HEK293 (cell line): Measurements from ENCODE around the gene ELAPOR2.

Experiments used
- CTCF ChIA-PET: fragments of 350-600 bp; formaldehyde crosslinking; extraction: SDS; loops from one replicate; lab custom pipeline; 2021; ENCODE audit warnings: antibody characterized with exemption; lab: Yijun Ruan, JAX
- POLR2A ChIA-PET: fragments of 300-600 bp; formaldehyde crosslinking; extraction: SDS; loops from one replicate; lab custom pipeline; 2020; ENCODE audit warnings: antibody characterized with exemption, inconsistent platforms; lab: Yijun Ruan, JAX
- H3K27ac ChIP-seq: fragments of 200-500 bp; sonication (Bioruptor generic); 2 replicates; pipeline ENCODE4 v1.5.1; 2014; ENCODE audit warnings: low read depth, low read length, control low read depth, inconsistent platforms; ENCODE audit errors: extremely low read depth
- H3K36me3 ChIP-seq, 2 experiments: fragments of 200-500 bp in 1 of 2; sonication (Bioruptor generic) in 1 of 2; 1 replicate in 1 of 2; 2 replicates in 1 of 2; pipeline ENCODE4 v1.5.1; 2014 to 2017; ENCODE audit warnings: inconsistent platforms in 2 of 2, low read length in 2 of 2; ENCODE audit not compliant: control insufficient read depth in 2 of 2, insufficient read depth in 1 of 2
- H3K4me1 ChIP-seq: fragments of 200-500 bp; sonication (Bioruptor generic); 2 replicates; pipeline ENCODE4 v1.5.1; 2014; ENCODE audit warnings: mild to moderate bottlenecking, low read length, inconsistent platforms; ENCODE audit not compliant: control insufficient read depth, insufficient read depth
- H3K4me3 ChIP-seq: 2 replicates; pipeline ENCODE4 v1.5.1; 2011; ENCODE audit warnings: low read depth, mild to moderate bottlenecking, control low read depth, low read length, moderate library complexity
- H3K9me3 ChIP-seq: fragments of 200-500 bp; sonication (Bioruptor generic); 2 replicates; pipeline ENCODE4 v1.5.1; 2014; ENCODE audit warnings: low read depth, low read length, inconsistent platforms; ENCODE audit not compliant: control insufficient read depth, insufficient read depth
- ELK4 ChIP-seq: IDR thresholded peaks from 2 replicates; pipeline ENCODE4 v1.6.1; 2011; ENCODE audit warnings: mild to moderate bottlenecking, low read depth, low read length, borderline replicate concordance
- HOXC10 ChIP-seq: sonication (generic); formaldehyde crosslinking; IDR thresholded peaks from 2 replicates; pipeline ENCODE4 v1.8.1; 2023; ENCODE audit warnings: mild to moderate bottlenecking, missing genetic modification reagents
- KLF17 ChIP-seq: fragments of 450-650 bp; formaldehyde crosslinking; IDR thresholded peaks from 2 replicates; pipeline ENCODE4 v1.5.1; 2016; ENCODE audit warnings: missing biosample characterization, missing genetic modification characterization
- OVOL3 ChIP-seq: fragments of 450-650 bp; formaldehyde crosslinking; IDR thresholded peaks from 2 replicates; pipeline ENCODE4 v1.5.1; 2016; ENCODE audit warnings: missing biosample characterization, missing genetic modification characterization
- SCRT1 ChIP-seq: fragments of 450-650 bp; formaldehyde crosslinking; IDR thresholded peaks from 2 replicates; pipeline ENCODE4 v1.5.1; 2016; ENCODE audit warnings: missing biosample characterization, missing genetic modification characterization, borderline replicate concordance
- SETDB1 ChIP-seq: IDR thresholded peaks from one replicate; pipeline ENCODE4 v1.6.1; 2017; ENCODE audit warnings: mild to moderate bottlenecking, low read length, moderate library complexity, mixed read lengths; ENCODE audit not compliant: insufficient read length
- TCF7L2 ChIP-seq: IDR thresholded peaks from 2 replicates; pipeline ENCODE4 v1.6.1; 2011; ENCODE audit warnings: low read depth, mild to moderate bottlenecking, inconsistent platforms, low read length, moderate library complexity, borderline replicate concordance
- ZFP41 ChIP-seq: fragments of 450-650 bp; formaldehyde crosslinking; IDR thresholded peaks from 2 replicates; pipeline ENCODE4 v1.5.1; 2016; ENCODE audit warnings: missing biosample characterization, missing genetic modification characterization, borderline replicate concordance
- ZNF133 ChIP-seq: fragments of 450-650 bp; formaldehyde crosslinking; IDR thresholded peaks from 2 replicates; pipeline ENCODE4 v1.5.1; 2016; ENCODE audit warnings: missing biosample characterization, missing genetic modification characterization
- ZNF184 ChIP-seq: fragments of 450-650 bp; IDR thresholded peaks from 2 replicates; pipeline ENCODE4 v1.5.1; 2018; ENCODE audit warnings: missing biosample characterization, mild to moderate bottlenecking, missing genetic modification characterization
- ZNF221 ChIP-seq: fragments of 450-650 bp; formaldehyde crosslinking; IDR thresholded peaks from 2 replicates; pipeline ENCODE4 v1.5.1; 2017; ENCODE audit warnings: missing biosample characterization, missing genetic modification characterization, borderline replicate concordance
- ZNF26 ChIP-seq: fragments of 450-650 bp; formaldehyde crosslinking; IDR thresholded peaks from 2 replicates; pipeline ENCODE4 v1.5.1; 2016; ENCODE audit warnings: missing biosample characterization, missing genetic modification characterization
- ZNF335 ChIP-seq: fragments of 450-650 bp; formaldehyde crosslinking; conservative IDR thresholded peaks from 2 replicates; pipeline ENCODE4 v1.5.1; 2016; ENCODE audit warnings: missing biosample characterization, missing genetic modification characterization
- ZNF37A ChIP-seq: fragments of 450-650 bp; IDR thresholded peaks from 2 replicates; pipeline ENCODE4 v1.5.1; 2018; ENCODE audit warnings: missing biosample characterization, missing genetic modification characterization
- ZNF473 ChIP-seq: fragments of 450-650 bp; formaldehyde crosslinking; IDR thresholded peaks from 2 replicates; pipeline ENCODE4 v1.5.1; 2017; ENCODE audit warnings: missing biosample characterization, missing genetic modification characterization
- ZNF560 ChIP-seq: fragments of 450-650 bp; formaldehyde crosslinking; IDR thresholded peaks from 2 replicates; pipeline ENCODE4 v1.5.1; 2017; ENCODE audit warnings: missing biosample characterization, missing genetic modification characterization, borderline replicate concordance
- ZNF621 ChIP-seq: fragments of 450-650 bp; formaldehyde crosslinking; IDR thresholded peaks from 2 replicates; pipeline ENCODE4 v1.5.1; 2017; ENCODE audit warnings: missing biosample characterization, missing genetic modification characterization
- ZNF623 ChIP-seq: fragments of 450-650 bp; formaldehyde crosslinking; IDR thresholded peaks from 2 replicates; pipeline ENCODE4 v1.5.1; 2016; ENCODE audit warnings: missing biosample characterization, missing genetic modification characterization
- ZNF624 ChIP-seq: fragments of 450-650 bp; formaldehyde crosslinking; IDR thresholded peaks from 2 replicates; pipeline ENCODE4 v1.5.1; 2017; ENCODE audit warnings: missing biosample characterization, missing genetic modification characterization
- ZNF677 ChIP-seq: fragments of 450-650 bp; IDR thresholded peaks from 2 replicates; pipeline ENCODE4 v1.5.0; 2018; ENCODE audit warnings: missing biosample characterization, mild to moderate bottlenecking, missing genetic modification characterization, moderate library complexity
- ZNF747 ChIP-seq: fragments of 450-650 bp; formaldehyde crosslinking; IDR thresholded peaks from 2 replicates; pipeline ENCODE4 v1.5.1; 2016; ENCODE audit warnings: missing biosample characterization, missing genetic modification characterization
- TF ChIP-seq, protein P1 (sequence below): fragments of 450-650 bp; formaldehyde crosslinking; IDR thresholded peaks from 2 replicates; pipeline ENCODE4 v1.5.1; 2016; ENCODE audit warnings: missing biosample characterization, missing genetic modification characterization
- TF ChIP-seq, protein P2 (sequence below): fragments of 450-650 bp; formaldehyde crosslinking; IDR thresholded peaks from 2 replicates; pipeline ENCODE4 v1.5.1; 2016; ENCODE audit warnings: missing biosample characterization, missing genetic modification characterization

The ELAPOR2 gene

DNA sequence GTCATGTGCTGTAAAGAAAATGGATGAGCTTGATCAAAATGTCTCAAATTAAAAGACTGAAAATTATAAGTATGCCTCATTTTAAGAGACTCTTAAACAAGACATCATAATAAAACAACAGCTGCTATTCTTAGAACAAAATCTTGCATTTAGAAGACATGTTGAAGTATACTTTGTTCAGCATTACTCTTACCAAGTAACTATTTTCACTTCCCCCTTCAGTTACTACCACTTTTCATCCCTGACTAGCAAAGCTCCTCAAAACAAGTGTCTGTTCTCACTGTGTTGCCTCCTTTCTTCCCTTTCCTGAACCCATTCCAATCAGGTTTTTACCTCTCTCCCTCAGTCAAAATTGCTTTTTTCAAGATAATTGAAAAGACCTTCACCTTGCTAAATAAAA, 31.6 kb downstream of the ELAPOR2 start:
- TF ChIP-seq TCF7L2 (no peak), ELK4 (no peak), HOXC10 (CRISPR knock-in tag) (no peak), ZNF221 (tag by site-specific recombination) (no peak)
- Histone ChIP-seq H3K27ac (no peak overlapping the region), H3K4me3 (no peak overlapping the region), H3K36me3 (no peaks in the 10 kb centered on the region), H3K9me3 (no peaks in the 10 kb centered on the region), H3K4me1 (no peaks in the 10 kb centered on the region)
- ChIA-PET POLR2A (no interaction called here), CTCF (no interaction called here)

DNA sequence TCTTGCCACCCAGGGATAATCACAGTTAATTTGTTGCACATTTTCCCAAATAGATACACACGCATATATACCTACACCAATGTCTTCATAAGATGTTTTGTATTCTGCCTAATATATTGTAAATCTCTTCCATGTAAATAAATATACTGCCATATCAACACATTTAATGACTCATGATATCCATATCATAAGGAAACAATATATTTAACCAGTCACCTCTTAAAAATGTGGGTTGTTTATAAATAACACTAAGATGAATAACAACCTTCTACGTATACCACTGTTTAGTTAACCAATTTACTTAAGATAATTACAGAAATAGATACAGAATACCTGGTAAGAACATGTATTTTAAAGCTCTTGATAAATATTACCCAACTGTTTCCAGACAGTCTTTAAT, 38.2 kb downstream of the ELAPOR2 start:
- ChIA-PET POLR2A (no interaction called here), CTCF (no interaction called here)
- no peaks in the 10 kb centered on the region for H3K9me3 ChIP-seq

DNA sequence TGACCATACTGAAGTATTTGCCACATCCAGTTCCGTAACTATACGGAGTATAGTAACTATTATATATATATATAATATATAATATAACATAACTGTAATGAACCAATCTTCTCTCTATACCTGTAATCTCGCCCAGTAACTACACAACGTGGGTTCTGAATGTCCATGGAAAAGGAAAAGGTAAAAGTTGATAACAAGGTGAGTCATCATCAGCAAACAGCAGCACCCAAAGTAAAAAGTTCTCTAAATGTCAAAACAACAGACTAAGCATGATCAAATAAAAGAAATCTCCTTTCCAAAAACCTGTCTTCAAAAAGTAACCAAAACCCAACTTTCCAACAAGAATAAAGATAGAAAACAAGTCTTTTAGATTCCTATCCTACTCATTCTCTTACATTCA, 42.8 kb downstream of the ELAPOR2 start:
- Histone ChIP-seq H3K36me3 (no peaks in the 10 kb centered on the region), H3K9me3 (no peaks in the 10 kb centered on the region), H3K4me1 (no peaks in the 10 kb centered on the region), H3K4me3 (no peak overlapping the region), H3K27ac (no peak overlapping the region)
- POLR2A ChIA-PET = no interaction called here
- CTCF ChIA-PET = no interaction called here
- no peak for TF ChIP-seq ZFP41 (tag by site-specific recombination)
- TF ChIP-seq, protein P1, sequence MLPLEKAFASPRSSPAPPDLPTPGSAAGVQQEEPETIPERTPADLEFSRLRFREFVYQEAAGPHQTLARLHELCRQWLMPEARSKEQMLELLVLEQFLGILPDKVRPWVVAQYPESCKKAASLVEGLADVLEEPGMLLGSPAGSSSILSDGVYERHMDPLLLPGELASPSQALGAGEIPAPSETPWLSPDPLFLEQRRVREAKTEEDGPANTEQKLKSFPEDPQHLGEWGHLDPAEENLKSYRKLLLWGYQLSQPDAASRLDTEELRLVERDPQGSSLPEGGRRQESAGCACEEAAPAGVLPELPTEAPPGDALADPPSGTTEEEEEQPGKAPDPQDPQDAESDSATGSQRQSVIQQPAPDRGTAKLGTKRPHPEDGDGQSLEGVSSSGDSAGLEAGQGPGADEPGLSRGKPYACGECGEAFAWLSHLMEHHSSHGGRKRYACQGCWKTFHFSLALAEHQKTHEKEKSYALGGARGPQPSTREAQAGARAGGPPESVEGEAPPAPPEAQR (tag by site-specific recombination) = no peak
- TF ChIP-seq SETDB1 = no peak
- no peak for TF ChIP-seq ZNF677
- no peak for TF ChIP-seq ZNF335 (tag by site-specific recombination)
- TF ChIP-seq ZNF560 = no peak
- no peak for TF ChIP-seq ZNF133 (tag by site-specific recombination)
- TF ChIP-seq KLF17 (tag by site-specific recombination) = no peak
- no peak for TF ChIP-seq ZNF621
- TF ChIP-seq ZNF37A (tag by site-specific recombination) = no peak
- TF ChIP-seq ZNF473 (tag by site-specific recombination) = no peak
- TF ChIP-seq ZNF184 (tag by site-specific recombination) = no peak
- TF ChIP-seq ZNF623 (tag by site-specific recombination) = no peak
- no peak for TF ChIP-seq ZNF26
- TF ChIP-seq ZNF624 = no peak
- TF ChIP-seq SCRT1 (tag by site-specific recombination) = no peak

More for the DNA sequence above, 38.2 kb downstream of the ELAPOR2 start:
- no peak overlapping the region for H3K27ac ChIP-seq
- TF ChIP-seq, protein P2, sequence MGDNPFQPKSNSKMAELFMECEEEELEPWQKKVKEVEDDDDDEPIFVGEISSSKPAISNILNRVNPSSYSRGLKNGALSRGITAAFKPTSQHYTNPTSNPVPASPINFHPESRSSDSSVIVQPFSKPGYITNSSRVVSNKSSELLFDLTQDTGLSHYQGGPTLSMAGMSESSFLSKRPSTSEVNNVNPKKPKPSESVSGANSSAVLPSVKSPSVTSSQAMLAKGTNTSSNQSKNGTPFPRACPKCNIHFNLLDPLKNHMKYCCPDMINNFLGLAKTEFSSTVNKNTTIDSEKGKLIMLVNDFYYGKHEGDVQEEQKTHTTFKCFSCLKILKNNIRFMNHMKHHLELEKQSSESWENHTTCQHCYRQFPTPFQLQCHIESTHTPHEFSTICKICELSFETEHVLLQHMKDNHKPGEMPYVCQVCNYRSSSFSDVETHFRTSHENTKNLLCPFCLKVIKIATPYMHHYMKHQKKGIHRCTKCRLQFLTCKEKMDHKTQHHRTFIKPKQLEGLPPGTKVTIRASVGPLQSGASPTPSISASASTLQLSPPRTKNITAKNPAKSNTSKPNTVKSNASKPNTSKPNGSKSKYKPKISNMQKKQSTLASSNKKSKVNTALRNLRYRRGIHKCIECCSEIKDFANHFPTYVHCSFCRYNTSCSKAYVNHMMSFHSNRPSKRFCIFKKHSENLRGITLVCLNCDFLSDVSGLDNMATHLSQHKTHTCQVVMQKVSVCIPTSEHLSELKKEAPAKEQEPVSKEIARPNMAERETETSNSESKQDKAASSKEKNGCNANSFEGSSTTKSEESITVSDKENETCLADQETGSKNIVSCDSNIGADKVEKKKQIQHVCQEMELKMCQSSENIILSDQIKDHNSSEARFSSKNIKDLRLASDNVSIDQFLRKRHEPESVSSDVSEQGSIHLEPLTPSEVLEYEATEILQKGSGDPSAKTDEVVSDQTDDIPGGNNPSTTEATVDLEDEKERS = no peak
- TF ChIP-seq OVOL3 = no peak
- TF ChIP-seq ZNF747 (tag by site-specific recombination) = no peak
- H3K4me1 ChIP-seq = no peaks in the 10 kb centered on the region
- no peak overlapping the region for H3K4me3 ChIP-seq
- H3K36me3 ChIP-seq = no peaks in the 10 kb centered on the region
